Activated CD8-positive, alpha-beta memory T cell treated with anti-CD3 and anti-CD28 coated beads, Interleukin-2, amount 10 ng/mL, durations not matched to agents 7 days and 5 days (primary cell): ENCODE data around the gene PRKCE. TPM values are rescaled to one million over a fixed set of nuclear protein-coding genes. Genes with fewer than 3 reads are reported as not detected.

Source experiments
- ATAC-seq: fragments of 150-1000 bp; cut with Tn5 transposase; one replicate; pipeline ENCODE4 v1.10.0; 2021; ENCODE audit warnings: moderate library complexity
- CTCF ChIA-PET: fragments of 350-600 bp; sonication (Branson Sonifier 250); formaldehyde crosslinking; loops from one replicate; lab custom pipeline; 2021; ENCODE audit warnings: antibody characterized with exemption; lab: Charles Lee
- DNase-seq: peaks from one replicate; pipeline ENCODE4 v3.0.0-alpha.2; 2020
- H3K27ac Mint-ChIP-seq: one replicate; pipeline ENCODE4 v1.8.0; 2021; ENCODE audit warnings: mild to moderate bottlenecking, mixed read lengths
- H3K27me3 Mint-ChIP-seq: one replicate; pipeline ENCODE4 v1.8.0; 2021; ENCODE audit warnings: mixed read lengths
- H3K36me3 Mint-ChIP-seq: one replicate; pipeline ENCODE4 v1.8.0; 2021; ENCODE audit warnings: mild to moderate bottlenecking, mixed read lengths
- H3K4me1 Mint-ChIP-seq: one replicate; pipeline ENCODE4 v1.8.0; 2021; ENCODE audit warnings: mixed read lengths
- H3K4me3 Mint-ChIP-seq: one replicate; pipeline ENCODE4 v1.8.0; 2021; ENCODE audit warnings: mild to moderate bottlenecking, moderate library complexity, mixed read lengths
- H3K9me3 Mint-ChIP-seq: one replicate; pipeline ENCODE4 v1.8.0; 2022; ENCODE audit warnings: low read depth, mixed read lengths
- total RNA-seq, 2 experiments: library from RNA; stranded (reverse); gene quantifications; one replicate each; pipeline ENCODE4 v1.2.3, GENCODE V29; 2021

PRKCE gene
- total RNA-seq, 2 experiments from 2014 or later, result 16.7 to 39.2 TPM

DNA sequence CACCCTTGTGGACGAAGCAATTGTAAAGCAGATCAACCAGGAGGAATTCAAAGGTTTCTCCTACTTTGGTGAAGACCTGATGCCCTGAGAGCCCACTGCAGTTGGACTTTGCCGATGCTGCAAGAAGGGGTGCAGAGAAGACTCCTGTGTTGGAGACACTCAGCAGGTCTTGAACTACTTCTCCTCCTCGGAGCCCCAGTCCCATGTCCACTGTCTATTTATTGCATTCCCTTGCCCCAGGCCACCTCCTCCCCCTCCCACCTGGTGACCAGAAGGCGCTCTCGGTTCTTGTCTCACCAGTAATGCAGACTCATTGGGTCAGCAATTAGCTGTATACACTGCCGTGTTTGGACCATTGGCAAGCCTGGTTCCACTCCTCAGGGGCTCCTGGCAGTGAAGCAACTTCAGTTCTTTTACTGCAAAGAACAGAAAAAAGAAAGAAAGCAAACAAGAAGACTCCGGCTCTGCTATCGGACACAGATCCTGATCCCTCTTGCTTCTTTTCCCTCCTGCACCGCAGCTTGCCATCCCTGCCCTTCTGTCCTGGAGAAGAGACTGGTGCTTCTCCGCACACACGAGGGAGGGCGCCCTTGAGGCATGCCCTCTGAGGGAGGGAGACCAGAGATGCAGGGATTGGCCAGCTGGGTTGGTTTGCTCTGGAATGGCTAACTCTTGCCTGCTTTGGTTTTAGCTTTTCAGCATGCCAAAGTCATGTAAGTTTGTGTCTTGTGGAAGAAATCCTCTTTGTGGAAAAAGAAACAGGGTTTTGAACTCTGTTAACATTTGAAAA lies 533.5 kb downstream of the PRKCE start:
- Mint-ChIP-seq H3K9me3 (no peaks in the 10 kb centered on the region), H3K36me3 (peaks cover 5% of the 10 kb centered on the region), H3K27ac (peak overlapping the region; percentile 7), H3K4me3 (no peak overlapping the region), H3K4me1 (peaks cover 17% of the 10 kb centered on the region), H3K27me3 (no peaks in the 10 kb centered on the region)
- ATAC-seq, result no peak
- DNase-seq, result peak; percentile 39
- CTCF ChIA-PET, result no interaction called here

DNA sequence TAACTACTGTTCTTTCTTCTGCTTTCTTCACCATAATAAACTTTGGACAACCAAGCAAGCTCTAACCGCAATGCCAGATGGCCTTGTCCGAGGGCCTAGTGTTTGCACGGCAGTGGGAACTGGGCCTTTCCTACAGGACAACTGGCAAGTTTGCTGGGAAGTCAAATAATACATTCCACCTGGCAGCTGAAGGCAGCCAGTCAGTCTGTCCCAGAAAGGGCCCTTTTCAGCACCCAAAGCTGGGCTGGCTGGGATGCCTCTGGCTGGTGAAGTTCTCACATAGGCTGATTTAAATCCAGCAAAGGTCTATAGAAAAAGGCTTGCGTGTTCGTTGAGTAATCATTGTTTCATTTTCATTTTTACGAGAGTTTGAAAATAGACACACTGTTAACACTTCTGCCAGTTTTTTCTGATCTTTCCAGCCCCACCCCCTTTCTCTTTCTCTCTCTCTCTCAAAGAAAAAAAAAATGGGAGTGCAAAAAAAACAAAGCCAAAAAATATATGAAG lies 535.7 kb downstream of the PRKCE start:
- H3K27ac Mint-ChIP-seq, result peak overlapping the region; percentile 92
- no peaks in the 10 kb centered on the region for H3K27me3 Mint-ChIP-seq
- no peaks in the 10 kb centered on the region for H3K9me3 Mint-ChIP-seq
- H3K4me1 Mint-ChIP-seq, result peaks cover 16% of the 10 kb centered on the region
- H3K36me3 Mint-ChIP-seq, result peaks cover 5% of the 10 kb centered on the region
- peak overlapping the region; percentile 64 for H3K4me3 Mint-ChIP-seq
- DNase-seq, result peak; percentile 61
- peak; percentile 96 for ATAC-seq
- CTCF ChIA-PET, result interaction anchor here (0.6 to 1.5 kb wide), 3 partner anchors 9 to 43 kb away, joined by 3 to 4 read pairs (median 3); no protein-coding TSS in a partner anchor

DNA sequence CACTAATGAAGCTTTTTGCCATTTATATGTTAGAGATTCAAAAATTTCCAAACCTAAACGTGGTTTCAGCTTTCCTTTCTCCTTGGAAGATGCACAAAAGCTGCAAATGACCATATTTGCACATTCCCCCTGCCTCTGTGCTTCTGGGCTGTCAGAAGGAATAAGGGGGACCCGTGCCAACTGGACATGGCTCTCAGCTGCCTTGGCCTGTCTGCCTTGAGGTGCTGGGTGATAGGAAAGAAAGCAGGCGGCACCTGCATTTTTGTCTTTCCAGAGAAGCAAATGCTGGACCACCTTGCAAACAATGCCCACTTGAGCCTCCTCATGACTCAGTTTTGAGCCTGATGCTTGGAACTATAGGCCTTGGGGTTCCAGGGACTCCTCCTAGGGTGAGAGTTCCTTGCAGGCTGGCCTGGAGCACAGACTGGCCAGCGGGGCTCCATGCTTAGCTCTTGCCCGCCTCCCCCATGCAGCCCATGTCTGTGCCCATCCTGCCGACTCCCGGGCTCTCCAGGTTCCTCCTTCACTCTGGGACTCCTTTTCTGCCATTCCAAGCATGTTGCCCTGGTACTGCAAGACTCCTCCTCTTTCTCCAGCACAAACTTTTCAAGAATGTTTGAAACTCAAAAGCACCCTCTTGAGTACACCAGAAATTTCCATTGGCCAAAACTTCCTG lies 536.7 kb downstream of the PRKCE start:
- H3K9me3 Mint-ChIP-seq, result no peaks in the 10 kb centered on the region
- no peak for DNase-seq
- H3K27me3 Mint-ChIP-seq, result no peaks in the 10 kb centered on the region
- H3K36me3 Mint-ChIP-seq, result peaks cover 5% of the 10 kb centered on the region
- CTCF ChIA-PET, result interaction anchor here (0.6 to 1.5 kb wide), 3 partner anchors 8 to 42 kb away, joined by 3 to 4 read pairs (median 3); no protein-coding TSS in a partner anchor
- no peak for ATAC-seq
- H3K27ac Mint-ChIP-seq, result no peak overlapping the region
- no peak overlapping the region for H3K4me3 Mint-ChIP-seq
- H3K4me1 Mint-ChIP-seq, result peaks cover 16% of the 10 kb centered on the region

DNA sequence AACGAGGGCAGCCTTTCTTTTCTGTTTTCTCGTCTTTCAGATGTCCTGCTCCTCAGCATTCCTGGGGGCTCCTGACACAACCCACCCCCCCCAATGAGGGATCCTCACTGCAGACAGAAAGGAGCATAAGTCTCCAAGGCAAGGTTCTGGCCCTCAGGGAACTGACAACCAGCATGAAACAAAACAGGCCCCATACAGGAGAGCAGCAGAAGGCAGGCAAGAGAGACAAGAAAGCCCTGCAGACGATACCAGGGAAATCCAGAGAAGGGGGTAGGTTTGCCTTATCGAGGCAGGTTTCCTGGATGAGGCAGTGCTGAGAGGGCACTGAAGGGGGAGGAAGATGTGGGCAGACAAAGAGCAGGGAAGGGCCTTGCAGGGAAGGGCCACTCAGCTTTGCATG lies 541.9 kb downstream of the PRKCE start:
- Mint-ChIP-seq H3K36me3 (no peaks in the 10 kb centered on the region), H3K9me3 (no peaks in the 10 kb centered on the region), H3K27ac (no peak overlapping the region), H3K27me3 (no peaks in the 10 kb centered on the region), H3K4me3 (no peak overlapping the region), H3K4me1 (peaks cover 15% of the 10 kb centered on the region)
- DNase-seq, result no peak
- CTCF ChIA-PET, result no interaction called here
- ATAC-seq, result no peak

DNA sequence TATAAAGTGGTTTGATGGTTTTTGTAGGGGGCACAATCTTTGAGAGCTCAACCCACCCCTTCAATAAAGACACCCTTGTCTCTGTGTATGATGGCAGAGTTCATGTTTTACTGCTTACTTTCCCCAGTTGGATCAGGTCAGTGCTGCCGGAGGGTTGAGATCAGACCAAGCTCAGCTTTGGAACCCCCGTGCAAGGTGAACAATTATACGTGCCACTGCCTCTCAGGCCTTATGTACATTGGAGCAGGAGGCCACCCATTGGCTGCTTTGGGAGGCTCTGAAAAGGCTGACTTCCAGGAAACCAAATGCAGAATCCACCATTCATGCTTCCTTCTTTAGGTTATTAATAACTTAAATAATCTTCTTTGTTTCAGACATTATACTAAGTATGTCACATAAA lies 542.4 kb downstream of the PRKCE start:
- ATAC-seq (no peak), DNase-seq (no peak)
- no peaks in the 10 kb centered on the region for H3K9me3 Mint-ChIP-seq
- H3K27me3 Mint-ChIP-seq, result no peaks in the 10 kb centered on the region
- no peaks in the 10 kb centered on the region for H3K36me3 Mint-ChIP-seq
- no peak overlapping the region for H3K27ac Mint-ChIP-seq
- no peak overlapping the region for H3K4me3 Mint-ChIP-seq
- peaks cover 15% of the 10 kb centered on the region for H3K4me1 Mint-ChIP-seq
- CTCF ChIA-PET, result no interaction called here

DNA sequence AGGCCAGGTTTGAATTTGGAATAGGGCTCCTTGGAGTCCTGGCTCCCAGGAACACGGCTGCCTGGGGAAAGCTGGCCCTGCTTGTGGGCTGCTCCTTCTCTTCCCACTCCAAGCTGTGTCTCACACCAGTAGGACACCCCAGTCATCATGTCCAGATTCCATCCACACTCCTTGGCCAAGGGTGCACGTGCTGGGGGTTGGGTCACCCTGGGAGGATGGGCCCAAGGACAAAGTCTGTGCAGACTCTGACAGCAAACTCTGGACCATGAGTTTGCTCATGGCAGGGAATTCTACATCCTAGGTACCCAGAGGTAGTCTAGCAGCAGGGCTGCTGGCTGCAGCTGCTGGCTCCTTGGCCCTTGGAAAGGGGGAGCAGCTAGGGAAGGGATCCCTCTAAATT lies 543.4 kb downstream of the PRKCE start:
- Mint-ChIP-seq H3K4me1 (peaks cover 17% of the 10 kb centered on the region), H3K36me3 (no peaks in the 10 kb centered on the region), H3K9me3 (no peaks in the 10 kb centered on the region), H3K27ac (no peak overlapping the region), H3K4me3 (no peak overlapping the region), H3K27me3 (no peaks in the 10 kb centered on the region)
- CTCF ChIA-PET, result no interaction called here
- ATAC-seq, result no peak
- no peak for DNase-seq

DNA sequence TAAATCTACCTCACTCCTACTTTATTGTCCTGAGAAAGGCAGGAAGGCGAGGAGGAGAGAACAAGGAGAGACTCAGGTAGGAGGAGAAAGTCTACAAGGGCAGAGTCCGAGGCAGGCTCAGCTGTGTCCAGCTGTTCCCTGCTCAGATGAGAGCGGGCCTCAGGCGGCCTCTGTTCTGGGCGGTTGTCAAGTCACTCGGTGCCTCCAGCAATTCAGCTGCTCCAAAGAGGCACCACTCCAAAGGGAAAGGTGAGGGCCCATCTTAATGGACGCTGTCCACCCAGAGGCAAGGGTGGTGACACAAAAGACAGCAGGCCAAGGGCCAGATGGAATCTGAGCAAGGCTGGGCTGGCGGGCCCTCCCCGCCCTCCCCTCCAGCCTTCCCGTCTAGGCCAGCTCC lies 544.3 kb downstream of the PRKCE start:
- no peak overlapping the region for H3K4me3 Mint-ChIP-seq
- H3K9me3 Mint-ChIP-seq, result no peaks in the 10 kb centered on the region
- peaks cover 26% of the 10 kb centered on the region for H3K4me1 Mint-ChIP-seq
- peaks cover under 1% of the 10 kb centered on the region for H3K36me3 Mint-ChIP-seq
- DNase-seq (no peak), ATAC-seq (no peak)
- CTCF ChIA-PET, result interaction anchor here (1.0 kb wide), 1 partner anchor 9 kb away, joined by 4 read pairs; no protein-coding TSS in a partner anchor
- H3K27me3 Mint-ChIP-seq, result no peaks in the 10 kb centered on the region
- H3K27ac Mint-ChIP-seq, result no peak overlapping the region

DNA sequence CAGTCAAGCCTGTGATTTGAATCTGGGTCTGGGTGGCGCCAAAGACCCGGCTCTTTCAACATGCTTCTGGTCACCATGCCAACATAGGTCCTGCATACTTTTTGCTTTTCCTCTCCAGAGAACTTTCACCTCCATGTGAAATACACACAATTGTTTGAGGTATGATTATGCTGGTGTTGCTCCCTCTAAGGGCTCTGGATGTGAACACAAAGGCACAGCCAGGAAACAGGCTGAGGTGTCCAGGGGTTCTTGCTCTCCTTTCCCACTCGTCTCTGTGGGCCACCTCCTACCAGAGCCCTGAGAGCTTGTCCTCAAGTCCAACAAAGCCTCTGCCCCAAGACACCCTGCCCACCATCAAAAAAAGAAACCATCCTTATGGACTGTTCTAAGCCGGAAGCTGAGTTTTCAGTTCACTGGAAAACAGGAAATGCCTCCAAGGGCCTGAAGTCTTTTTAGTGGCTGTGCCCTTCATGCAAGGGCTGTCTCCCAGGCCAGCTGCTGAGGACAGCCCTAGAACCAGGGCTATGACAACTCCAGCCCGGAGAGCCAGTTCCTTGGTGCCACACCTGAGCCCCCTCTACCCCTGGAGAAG lies 545.5 kb downstream of the PRKCE start:
- Mint-ChIP-seq H3K4me1 (peaks cover 35% of the 10 kb centered on the region), H3K4me3 (no peak overlapping the region), H3K27me3 (no peaks in the 10 kb centered on the region), H3K36me3 (peaks cover 5% of the 10 kb centered on the region), H3K27ac (no peak overlapping the region), H3K9me3 (no peaks in the 10 kb centered on the region)
- DNase-seq, result no peak
- ATAC-seq, result no peak
- CTCF ChIA-PET, result interaction anchor here (1.0 to 1.2 kb wide), 2 partner anchors 10 to 132 kb away, joined by 4 to 5 read pairs; no protein-coding TSS in a partner anchor

DNA sequence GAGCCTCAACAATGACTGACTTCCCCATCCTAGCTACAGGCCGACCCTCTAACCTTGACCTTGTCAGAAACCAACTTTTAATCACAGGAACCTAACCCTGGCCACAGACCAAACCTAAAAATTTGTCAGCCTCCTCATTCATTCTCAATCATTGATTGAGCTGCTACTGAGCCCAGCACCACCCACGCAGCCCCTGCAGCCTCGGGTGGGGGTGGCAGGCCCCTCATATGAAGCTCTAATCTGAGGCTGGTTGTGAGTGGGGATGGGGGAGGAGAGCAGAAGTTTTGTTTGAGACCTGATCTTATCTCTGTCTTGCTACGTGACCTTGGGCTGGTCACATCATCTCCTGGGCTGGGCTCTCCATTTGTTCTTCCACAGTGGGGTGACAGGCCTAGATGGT lies 546.2 kb downstream of the PRKCE start:
- CTCF ChIA-PET, result interaction anchor here (1.2 kb wide), 1 partner anchor 133 kb away, joined by 5 read pairs; no protein-coding TSS in a partner anchor
- no peak overlapping the region for H3K4me3 Mint-ChIP-seq
- ATAC-seq (no peak), DNase-seq (no peak)
- H3K9me3 Mint-ChIP-seq, result no peaks in the 10 kb centered on the region
- no peaks in the 10 kb centered on the region for H3K27me3 Mint-ChIP-seq
- no peak overlapping the region for H3K27ac Mint-ChIP-seq
- H3K4me1 Mint-ChIP-seq, result peaks cover 38% of the 10 kb centered on the region
- H3K36me3 Mint-ChIP-seq, result peaks cover 6% of the 10 kb centered on the region

DNA sequence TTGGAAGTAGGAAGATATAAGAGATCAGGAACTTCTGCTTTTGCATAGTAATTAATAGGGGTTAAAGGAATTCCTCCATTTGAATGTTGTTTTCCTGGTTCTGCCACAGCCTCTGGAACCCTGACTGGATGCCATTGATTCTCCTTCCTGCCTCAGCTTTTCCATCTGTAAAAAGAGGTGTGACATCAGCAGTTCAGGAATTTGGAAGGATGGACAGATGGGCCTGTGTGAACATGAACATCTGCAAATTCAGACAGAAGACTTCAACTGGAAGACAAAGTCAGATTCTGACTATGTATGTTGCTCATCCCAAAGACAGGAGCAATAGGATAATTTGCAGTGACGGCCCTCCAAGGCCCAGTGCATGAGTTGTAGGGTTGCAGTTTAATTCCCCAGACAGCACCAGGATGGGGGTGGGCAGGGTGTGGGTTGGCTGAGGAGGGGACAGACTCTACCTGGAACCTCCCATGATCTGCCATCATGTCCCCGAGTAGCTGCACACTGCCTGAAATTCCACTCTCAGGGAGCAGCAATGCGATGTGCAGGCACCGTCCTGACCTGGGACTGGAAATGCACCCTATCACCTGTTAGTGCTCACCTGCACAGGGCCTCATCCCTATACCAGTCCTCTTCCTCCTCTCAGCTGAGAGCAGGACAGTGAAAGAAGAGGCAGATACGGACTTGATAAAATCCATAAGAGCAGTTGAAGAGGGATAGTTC lies 546.8 kb downstream of the PRKCE start:
- no peak for DNase-seq
- H3K27ac Mint-ChIP-seq, result no peak overlapping the region
- CTCF ChIA-PET, result no interaction called here
- ATAC-seq, result no peak
- H3K27me3 Mint-ChIP-seq, result no peaks in the 10 kb centered on the region
- no peak overlapping the region for H3K4me3 Mint-ChIP-seq
- H3K9me3 Mint-ChIP-seq, result no peaks in the 10 kb centered on the region
- H3K4me1 Mint-ChIP-seq, result peaks cover 45% of the 10 kb centered on the region
- H3K36me3 Mint-ChIP-seq, result peaks cover 11% of the 10 kb centered on the region

DNA sequence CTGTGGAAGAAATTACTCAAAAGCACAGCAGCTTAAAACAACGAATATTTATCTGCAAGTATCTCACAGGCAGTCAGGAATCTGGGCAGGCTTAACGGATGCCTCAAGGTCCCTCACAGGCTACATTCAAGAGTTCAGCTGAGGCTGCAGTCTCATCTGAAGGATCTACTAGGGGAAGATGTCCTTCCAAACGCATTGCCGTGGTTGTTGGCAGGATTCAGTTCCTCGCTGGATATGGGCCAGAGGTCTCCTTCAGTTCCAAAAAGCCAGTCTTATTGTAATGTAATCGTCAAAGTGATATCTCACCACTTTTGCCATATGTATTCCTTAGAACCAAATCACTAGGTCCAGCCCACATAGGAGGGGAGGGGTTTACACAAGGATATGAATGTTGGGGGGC lies 547.5 kb downstream of the PRKCE start:
- peaks cover 3% of the 10 kb centered on the region for H3K27me3 Mint-ChIP-seq

DNA sequence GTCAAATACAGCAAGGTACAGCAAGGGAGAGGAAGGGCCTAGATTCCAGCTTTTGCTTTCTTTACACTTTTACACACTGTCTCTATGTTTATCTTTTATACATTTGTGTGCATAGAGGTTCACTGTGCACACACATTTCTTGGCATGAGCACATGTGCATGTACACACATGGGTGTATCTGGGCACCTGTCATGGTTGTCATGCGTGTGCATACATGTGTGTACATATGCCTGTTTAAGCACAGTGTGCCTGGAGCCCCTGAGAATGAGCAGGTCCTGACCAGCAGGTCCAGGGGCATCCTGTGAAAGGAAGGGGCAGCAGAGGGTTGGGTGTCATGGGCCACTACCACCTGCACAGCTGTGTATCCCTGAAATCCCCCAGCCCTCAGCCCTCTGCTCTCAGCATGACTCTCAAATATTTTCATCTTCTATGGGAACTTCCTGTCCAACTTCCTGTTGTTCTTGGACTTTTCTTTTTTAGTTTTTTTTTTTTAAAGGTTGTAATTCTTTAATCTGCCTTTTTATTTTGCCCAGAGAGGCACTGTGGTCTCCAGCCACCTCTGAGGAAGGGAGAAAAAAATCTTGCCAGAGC lies 548.7 kb downstream of the PRKCE start:
- Mint-ChIP-seq H3K27ac (peak overlapping the region; percentile 55), H3K4me1 (peaks cover 51% of the 10 kb centered on the region), H3K9me3 (no peaks in the 10 kb centered on the region), H3K4me3 (no peak overlapping the region), H3K27me3 (peaks cover 6% of the 10 kb centered on the region), H3K36me3 (peaks cover 14% of the 10 kb centered on the region)
- DNase-seq (no peak), ATAC-seq (peak; percentile 41)
- CTCF ChIA-PET, result interaction anchor here (1.0 to 1.7 kb wide), 4 partner anchors 23 to 163 kb away, joined by 3 to 5 read pairs (median 3); no protein-coding TSS in a partner anchor

More for the DNA sequence above, 547.5 kb downstream of the PRKCE start:
- Mint-ChIP-seq H3K4me3 (no peak overlapping the region), H3K9me3 (no peaks in the 10 kb centered on the region), H3K27ac (no peak overlapping the region), H3K4me1 (peaks cover 50% of the 10 kb centered on the region), H3K36me3 (peaks cover 14% of the 10 kb centered on the region)
- CTCF ChIA-PET, result interaction anchor here (1.2 kb wide), 1 partner anchor 22 kb away, joined by 3 read pairs; no protein-coding TSS in a partner anchor
- ATAC-seq (no peak), DNase-seq (no peak)
